Prostate gland (tissue), 2 donors: ENCODE data around the gene TBX5.

Experiments
- POLR2AphosphoS5 ChIP-seq: sonication (generic); formaldehyde crosslinking; IDR thresholded peaks from one replicate; pipeline ENCODE4 v1.6.1; 2017; ENCODE audit warnings: antibody characterized with exemption
- TF ChIP-seq, protein P1 (sequence below), 4 experiments: fragments of 200-600 bp in 2 of 4; fragments of 450-650 bp in 2 of 4; sonication (generic) in 2 of 4; IDR thresholded peaks; 1 replicate in 3 of 4; 2 replicates in 1 of 4; pipeline ENCODE4 v1.5.1; 2016 to 2019; ENCODE audit warnings: antibody characterized with exemption in 4 of 4, mild to moderate bottlenecking in 2 of 4, moderate library complexity in 2 of 4

DNA sequence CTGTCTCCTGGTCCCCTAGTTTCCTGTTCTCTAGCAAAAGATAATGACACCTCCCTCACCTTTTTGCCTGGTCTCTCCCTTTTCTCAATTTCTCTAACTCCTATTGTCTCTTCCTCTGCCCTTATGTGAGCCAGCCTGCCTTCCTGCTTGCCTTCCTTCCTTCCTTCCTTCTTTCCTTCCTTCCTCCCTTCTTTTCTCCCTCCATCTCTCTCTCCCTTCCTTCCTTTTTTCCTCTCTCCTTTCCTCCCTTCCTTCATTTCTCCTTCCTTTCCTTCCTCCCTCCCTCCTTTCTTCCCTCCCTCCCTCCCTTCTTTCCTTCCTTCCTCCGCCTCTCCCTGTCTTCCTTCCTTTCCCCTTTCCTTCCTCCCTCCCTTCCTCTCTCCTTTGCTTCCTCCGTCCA lies 45.7 kb upstream of the TBX5 start:
- TF ChIP-seq, protein P1, sequence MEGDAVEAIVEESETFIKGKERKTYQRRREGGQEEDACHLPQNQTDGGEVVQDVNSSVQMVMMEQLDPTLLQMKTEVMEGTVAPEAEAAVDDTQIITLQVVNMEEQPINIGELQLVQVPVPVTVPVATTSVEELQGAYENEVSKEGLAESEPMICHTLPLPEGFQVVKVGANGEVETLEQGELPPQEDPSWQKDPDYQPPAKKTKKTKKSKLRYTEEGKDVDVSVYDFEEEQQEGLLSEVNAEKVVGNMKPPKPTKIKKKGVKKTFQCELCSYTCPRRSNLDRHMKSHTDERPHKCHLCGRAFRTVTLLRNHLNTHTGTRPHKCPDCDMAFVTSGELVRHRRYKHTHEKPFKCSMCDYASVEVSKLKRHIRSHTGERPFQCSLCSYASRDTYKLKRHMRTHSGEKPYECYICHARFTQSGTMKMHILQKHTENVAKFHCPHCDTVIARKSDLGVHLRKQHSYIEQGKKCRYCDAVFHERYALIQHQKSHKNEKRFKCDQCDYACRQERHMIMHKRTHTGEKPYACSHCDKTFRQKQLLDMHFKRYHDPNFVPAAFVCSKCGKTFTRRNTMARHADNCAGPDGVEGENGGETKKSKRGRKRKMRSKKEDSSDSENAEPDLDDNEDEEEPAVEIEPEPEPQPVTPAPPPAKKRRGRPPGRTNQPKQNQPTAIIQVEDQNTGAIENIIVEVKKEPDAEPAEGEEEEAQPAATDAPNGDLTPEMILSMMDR (IDR thresholded peaks at IDR 0.05): no peak
- no peak for TF ChIP-seq POLR2AphosphoS5
